Measurements from ENCODE around the gene RAB12. TPM values are rescaled to one million over a fixed set of nuclear protein-coding genes. Genes with fewer than 3 reads are reported as not detected.

The RAB12 gene
- total RNA-seq, 1 experiment from 2014 or later: 47.7 TPM

DNA sequence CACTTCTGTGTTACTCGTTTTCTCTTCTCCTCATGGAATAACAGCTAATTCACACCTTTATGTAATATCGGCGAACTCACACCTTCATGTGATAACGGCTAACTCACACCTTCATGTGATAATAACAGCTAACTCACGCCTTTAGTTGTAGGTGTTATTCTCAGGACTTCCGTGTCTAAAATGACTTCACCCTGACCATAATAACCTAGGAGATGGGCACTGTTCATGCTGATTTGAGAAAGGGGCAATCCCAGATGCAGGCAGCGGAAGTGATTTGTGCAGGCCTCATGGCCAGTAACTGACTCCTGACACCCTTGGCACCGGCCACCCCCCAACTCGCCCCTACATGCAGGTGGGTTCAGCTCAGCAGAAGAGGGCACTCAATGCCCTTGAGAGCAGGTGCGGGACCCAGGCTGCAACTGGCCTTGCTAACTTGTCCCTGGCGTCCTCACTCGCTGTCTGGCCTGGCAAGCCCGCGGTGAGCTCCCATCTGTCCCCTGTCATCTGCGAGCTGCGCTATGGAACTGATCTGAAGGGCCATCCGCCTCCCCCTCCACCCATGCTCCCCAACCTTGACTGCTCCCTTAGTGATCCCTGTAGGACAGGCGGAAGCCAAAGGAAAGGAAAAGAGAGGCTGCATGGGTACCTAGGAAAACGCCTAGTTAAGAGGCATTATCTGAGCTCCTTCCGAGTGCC is 53.5 kb downstream of the RAB12 start:
- H3K27ac Mint-ChIP-seq (ENCODE audit: unreplicated experiment): no peak overlapping the region
- no TSS peak for BruUV-seq (replicated peaks)
- no peak overlapping the region for H3K4me3 Mint-ChIP-seq (ENCODE audit: low read depth, unreplicated experiment)
- no peaks in the 10 kb centered on the region for H3K27me3 Mint-ChIP-seq (ENCODE audit: unreplicated experiment)
- H3K9me3 Mint-ChIP-seq (ENCODE audit: low read depth, unreplicated experiment): no peaks in the 10 kb centered on the region
- intact Hi-C loops (cut with micrococcal nuclease; ENCODE audit: unreplicated experiment): no loop called here
- H3K4me1 Mint-ChIP-seq (ENCODE audit: low read depth, unreplicated experiment): peaks cover 9% of the 10 kb centered on the region
- DNase-seq: no peak
- CTCF ChIA-PET: no interaction called here
- peaks cover 3% of the 10 kb centered on the region for H3K36me3 Mint-ChIP-seq (ENCODE audit: insufficient read depth, unreplicated experiment)
- TF ChIP-seq, protein P1, sequence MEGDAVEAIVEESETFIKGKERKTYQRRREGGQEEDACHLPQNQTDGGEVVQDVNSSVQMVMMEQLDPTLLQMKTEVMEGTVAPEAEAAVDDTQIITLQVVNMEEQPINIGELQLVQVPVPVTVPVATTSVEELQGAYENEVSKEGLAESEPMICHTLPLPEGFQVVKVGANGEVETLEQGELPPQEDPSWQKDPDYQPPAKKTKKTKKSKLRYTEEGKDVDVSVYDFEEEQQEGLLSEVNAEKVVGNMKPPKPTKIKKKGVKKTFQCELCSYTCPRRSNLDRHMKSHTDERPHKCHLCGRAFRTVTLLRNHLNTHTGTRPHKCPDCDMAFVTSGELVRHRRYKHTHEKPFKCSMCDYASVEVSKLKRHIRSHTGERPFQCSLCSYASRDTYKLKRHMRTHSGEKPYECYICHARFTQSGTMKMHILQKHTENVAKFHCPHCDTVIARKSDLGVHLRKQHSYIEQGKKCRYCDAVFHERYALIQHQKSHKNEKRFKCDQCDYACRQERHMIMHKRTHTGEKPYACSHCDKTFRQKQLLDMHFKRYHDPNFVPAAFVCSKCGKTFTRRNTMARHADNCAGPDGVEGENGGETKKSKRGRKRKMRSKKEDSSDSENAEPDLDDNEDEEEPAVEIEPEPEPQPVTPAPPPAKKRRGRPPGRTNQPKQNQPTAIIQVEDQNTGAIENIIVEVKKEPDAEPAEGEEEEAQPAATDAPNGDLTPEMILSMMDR (IDR thresholded peaks at IDR 0.05; ENCODE audit: unreplicated experiment): no peak

- BruUV-seq (replicated peaks): no TSS peak
- Mint-ChIP-seq H3K4me1 (ENCODE audit: low read depth, unreplicated experiment) (no peaks in the 10 kb centered on the region), H3K27ac (ENCODE audit: unreplicated experiment) (no peak overlapping the region), H3K36me3 (ENCODE audit: insufficient read depth, unreplicated experiment) (no peaks in the 10 kb centered on the region), H3K4me3 (ENCODE audit: low read depth, unreplicated experiment) (no peak overlapping the region), H3K9me3 (ENCODE audit: low read depth, unreplicated experiment) (no peaks in the 10 kb centered on the region), H3K27me3 (ENCODE audit: unreplicated experiment) (no peaks in the 10 kb centered on the region)
- TF ChIP-seq, protein P1 (IDR thresholded peaks at IDR 0.05; ENCODE audit: unreplicated experiment): no peak
- DNase-seq: no peak
- intact Hi-C loops (cut with micrococcal nuclease; ENCODE audit: unreplicated experiment): no loop called here
- CTCF ChIA-PET: interaction anchor here (1.0 kb wide), 1 partner anchor 10 kb away, joined by 3 read pairs; no protein-coding TSS in a partner anchor
Measured at GRCh38 chr18:8667846-8668245, 58.6 kb downstream of the RAB12 start.

- no peak for DNase-seq
- Mint-ChIP-seq H3K27me3 (ENCODE audit: unreplicated experiment) (no peaks in the 10 kb centered on the region), H3K4me3 (ENCODE audit: low read depth, unreplicated experiment) (no peak overlapping the region), H3K4me1 (ENCODE audit: low read depth, unreplicated experiment) (no peaks in the 10 kb centered on the region), H3K9me3 (ENCODE audit: low read depth, unreplicated experiment) (no peaks in the 10 kb centered on the region), H3K27ac (ENCODE audit: unreplicated experiment) (no peak overlapping the region), H3K36me3 (ENCODE audit: insufficient read depth, unreplicated experiment) (no peaks in the 10 kb centered on the region)
- no TSS peak for BruUV-seq (replicated peaks)
- TF ChIP-seq, protein P1 (IDR thresholded peaks at IDR 0.05; ENCODE audit: unreplicated experiment): no peak
- CTCF ChIA-PET: no interaction called here
- intact Hi-C loops (cut with micrococcal nuclease; ENCODE audit: unreplicated experiment): no loop called here
Measured at GRCh38 chr18:8668381-8668780, 59.1 kb downstream of the RAB12 start.

DNA sequence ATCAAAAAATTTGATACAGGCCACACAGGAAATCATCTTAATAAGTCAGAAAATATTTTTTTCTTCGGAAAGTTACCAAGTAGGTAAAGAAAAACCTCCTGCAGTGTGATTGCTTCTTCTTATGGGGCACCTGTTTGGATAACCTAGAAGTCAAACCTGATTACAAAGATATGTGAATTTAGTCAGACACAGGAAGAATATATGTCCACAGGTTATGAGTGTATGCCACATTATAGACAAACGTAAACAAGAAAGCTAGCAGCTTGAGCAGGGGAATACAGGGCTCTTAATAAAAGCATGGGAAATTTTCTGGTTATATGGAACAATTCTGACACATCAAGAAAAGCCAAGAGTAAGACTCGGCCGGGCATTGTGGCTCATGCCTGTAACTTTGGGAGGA is 60.3 kb downstream of the RAB12 start:
- BruUV-seq (replicated peaks): no TSS peak
- Mint-ChIP-seq H3K9me3 (ENCODE audit: low read depth, unreplicated experiment) (peaks cover 4% of the 10 kb centered on the region), H3K27me3 (ENCODE audit: unreplicated experiment) (no peaks in the 10 kb centered on the region), H3K36me3 (ENCODE audit: insufficient read depth, unreplicated experiment) (no peaks in the 10 kb centered on the region), H3K4me3 (ENCODE audit: low read depth, unreplicated experiment) (no peak overlapping the region), H3K4me1 (ENCODE audit: low read depth, unreplicated experiment) (no peaks in the 10 kb centered on the region), H3K27ac (ENCODE audit: unreplicated experiment) (no peak overlapping the region)
- no peak for DNase-seq
- CTCF ChIA-PET: no interaction called here
- TF ChIP-seq, protein P1 (IDR thresholded peaks at IDR 0.05; ENCODE audit: unreplicated experiment): no peak
- intact Hi-C loops (cut with micrococcal nuclease; ENCODE audit: unreplicated experiment): no loop called here

All from Calu3 (cell line).